ENCODE results near the gene PFDN4. TPM values are rescaled to one million over a fixed set of nuclear protein-coding genes. Genes with fewer than 3 reads are reported as not detected.

PFDN4 gene
- total RNA-seq, 4 donors from 2014 or later, result 4.6 to 73.5 (median 28.5) TPM

DNA sequence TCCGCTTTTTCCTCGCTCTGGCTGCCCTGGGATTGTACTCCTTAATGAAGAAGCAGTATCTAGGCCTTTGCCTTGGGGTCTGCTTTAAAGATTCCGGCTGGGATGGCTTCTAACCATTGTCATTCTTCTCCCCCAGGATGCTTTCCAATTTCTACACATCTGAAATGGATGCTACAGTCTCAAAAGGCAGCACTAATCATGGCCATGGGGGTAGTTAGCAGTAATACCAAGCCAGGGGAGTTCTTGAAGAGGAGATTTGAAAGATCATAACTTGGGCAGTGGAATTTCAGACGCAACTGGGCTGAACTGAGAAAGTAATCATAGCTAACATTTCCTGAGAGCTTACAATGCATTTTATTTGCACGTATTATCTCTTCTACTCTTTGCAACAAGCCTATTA is 3.4 kb upstream of the PFDN4 start:
- 88 to 89% methylated on average over 3 to 5 of the region's 5 CpGs for WGBS, 2 donors (ENCODE audit: low coverage in 1 of 2)
- no peaks in the 10 kb centered on the region for H3K27me3 ChIP-seq
- peak overlapping the region in 1 of 4 donors; percentile 17 for H3K27ac ChIP-seq
- TF ChIP-seq EP300 (IDR thresholded peaks at IDR 0.05; ENCODE audit: low read depth), result no peak
- DNase-seq, result no peak
- no peaks in the 10 kb centered on the region for H3K9me3 ChIP-seq
- intact Hi-C loops (cut with DNase I; ENCODE audit: low total_unique reads), result no loop called here
- no peak overlapping the region for H3K4me3 ChIP-seq
- no peaks in the 10 kb centered on the region for H3K36me3 ChIP-seq
- in situ Hi-C loops (cut with MboI; ENCODE audit: low pct_ligation_motif_present in 1 of 4, low pct_unique_long_range_greater_than_20kb in 1 of 4, low sequenced_read_pairs in 3 of 4), result loop anchor here in 3 of 4 donors (10.0 to 25.0 kb wide), 2 partner anchors 100 to 642 kb away; no protein-coding TSS in a partner anchor
- peaks cover 0 to 29% (median 15%) of the 10 kb centered on the region in 4 donors for H3K4me1 ChIP-seq

DNA sequence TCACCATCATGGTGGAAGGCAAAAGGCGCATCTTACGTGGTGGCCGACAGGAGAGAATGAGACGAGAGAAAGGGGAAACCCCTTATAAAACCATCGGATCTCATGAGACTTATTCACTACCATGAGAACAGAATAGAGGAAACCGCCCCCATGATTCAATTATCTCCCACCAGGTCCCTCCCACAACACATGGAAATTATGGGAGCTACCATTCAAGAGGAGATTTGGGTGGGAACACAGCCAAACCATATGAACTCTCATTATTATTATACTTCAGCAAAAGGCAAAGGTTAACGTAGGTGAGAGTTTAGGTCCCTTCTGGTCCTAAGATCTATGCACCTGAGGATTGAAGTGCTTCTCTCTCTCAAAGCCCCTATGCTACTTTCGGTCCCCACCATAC is 2.4 kb upstream of the PFDN4 start:
- Histone ChIP-seq H3K27me3 (no peaks in the 10 kb centered on the region), H3K9me3 (no peaks in the 10 kb centered on the region), H3K4me1 (peaks cover 0 to 36% (median 16%) of the 10 kb centered on the region in 4 donors), H3K36me3 (no peaks in the 10 kb centered on the region), H3K4me3 (no peak overlapping the region), H3K27ac (no peak overlapping the region)
- TF ChIP-seq POLR2AphosphoS5 (IDR thresholded peaks at IDR 0.05) (no peak), POLR2A (IDR thresholded peaks at IDR 0.05) (no peak), EP300 (IDR thresholded peaks at IDR 0.05; ENCODE audit: low read depth) (no peak)
- TF ChIP-seq, protein P1, sequence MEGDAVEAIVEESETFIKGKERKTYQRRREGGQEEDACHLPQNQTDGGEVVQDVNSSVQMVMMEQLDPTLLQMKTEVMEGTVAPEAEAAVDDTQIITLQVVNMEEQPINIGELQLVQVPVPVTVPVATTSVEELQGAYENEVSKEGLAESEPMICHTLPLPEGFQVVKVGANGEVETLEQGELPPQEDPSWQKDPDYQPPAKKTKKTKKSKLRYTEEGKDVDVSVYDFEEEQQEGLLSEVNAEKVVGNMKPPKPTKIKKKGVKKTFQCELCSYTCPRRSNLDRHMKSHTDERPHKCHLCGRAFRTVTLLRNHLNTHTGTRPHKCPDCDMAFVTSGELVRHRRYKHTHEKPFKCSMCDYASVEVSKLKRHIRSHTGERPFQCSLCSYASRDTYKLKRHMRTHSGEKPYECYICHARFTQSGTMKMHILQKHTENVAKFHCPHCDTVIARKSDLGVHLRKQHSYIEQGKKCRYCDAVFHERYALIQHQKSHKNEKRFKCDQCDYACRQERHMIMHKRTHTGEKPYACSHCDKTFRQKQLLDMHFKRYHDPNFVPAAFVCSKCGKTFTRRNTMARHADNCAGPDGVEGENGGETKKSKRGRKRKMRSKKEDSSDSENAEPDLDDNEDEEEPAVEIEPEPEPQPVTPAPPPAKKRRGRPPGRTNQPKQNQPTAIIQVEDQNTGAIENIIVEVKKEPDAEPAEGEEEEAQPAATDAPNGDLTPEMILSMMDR (IDR thresholded peaks at IDR 0.05), result no peak
- no peak for DNase-seq
- intact Hi-C loops (cut with DNase I; ENCODE audit: low total_unique reads), result no loop called here
- in situ Hi-C loops (cut with MboI; ENCODE audit: low pct_ligation_motif_present in 1 of 4, low pct_unique_long_range_greater_than_20kb in 1 of 4, low sequenced_read_pairs in 3 of 4), result loop anchor here in 3 of 4 donors (10.0 to 25.0 kb wide), 2 partner anchors 101 to 643 kb away; no protein-coding TSS in a partner anchor
- WGBS, 2 donors (ENCODE audit: low coverage in 1 of 2), result 68 to 79% methylated on average over 8 of the region's 8 CpGs

GRCh38 chr20:54207053-54207742 is 689 bp upstream of the PFDN4 start:
- TF ChIP-seq, protein P1 (IDR thresholded peaks at IDR 0.05), result no peak
- no peak for TF ChIP-seq POLR2A (IDR thresholded peaks at IDR 0.05)
- TF ChIP-seq POLR2AphosphoS5 (IDR thresholded peaks at IDR 0.05), result no peak
- TF ChIP-seq EP300 (IDR thresholded peaks at IDR 0.05; ENCODE audit: low read depth), result no peak

DNA sequence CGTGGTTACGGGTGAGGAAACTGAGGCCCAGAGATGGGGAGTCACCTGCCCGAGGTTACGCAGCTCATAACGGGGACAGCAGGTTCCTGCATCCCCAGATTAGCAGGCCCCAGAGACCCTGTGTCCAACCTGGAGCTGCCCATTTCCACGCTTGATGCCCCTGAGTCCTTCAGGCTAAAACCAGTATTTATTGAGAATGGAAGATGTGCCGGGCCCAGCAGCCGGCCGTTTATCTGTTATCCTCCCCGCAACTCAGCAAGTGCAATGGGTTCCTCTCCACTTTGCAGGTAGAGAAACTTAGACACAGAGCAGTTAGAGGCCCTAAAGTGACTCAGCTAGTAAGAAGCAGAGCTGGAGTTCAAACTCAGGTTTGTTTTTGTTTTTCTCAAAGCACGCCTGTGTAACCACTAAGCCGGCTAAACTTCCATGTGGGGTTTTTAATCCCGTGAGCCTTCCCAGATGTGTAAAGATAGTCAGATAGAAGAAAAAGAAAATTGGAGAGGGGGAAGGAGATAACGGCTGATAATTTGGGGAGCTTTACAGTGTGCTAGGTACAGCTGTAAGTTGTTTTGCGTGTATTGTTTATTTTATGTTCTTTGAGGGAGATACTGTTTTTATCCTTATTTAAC is 775 bp downstream of the PFDN4 start:
- 4 to 6% methylated on average over 2 to 12 of the region's 15 CpGs for WGBS, 2 donors (ENCODE audit: low coverage in 1 of 2)
- intact Hi-C loops (cut with DNase I; ENCODE audit: low total_unique reads), result no loop called here
- in situ Hi-C loops (cut with MboI; ENCODE audit: low pct_ligation_motif_present in 1 of 4, low pct_unique_long_range_greater_than_20kb in 1 of 4, low sequenced_read_pairs in 3 of 4), result loop anchor here in 3 of 4 donors (10.0 to 25.0 kb wide), 2 partner anchors 104 to 646 kb away; no protein-coding TSS in a partner anchor

More at GRCh38 chr20:54207053-54207742, 689 bp upstream of the PFDN4 start:
- in situ Hi-C loops (cut with MboI; ENCODE audit: low pct_ligation_motif_present in 1 of 4, low pct_unique_long_range_greater_than_20kb in 1 of 4, low sequenced_read_pairs in 3 of 4) (loop anchor here in 3 of 4 donors (10.0 to 25.0 kb wide), 2 partner anchors 102 to 645 kb away; no protein-coding TSS in a partner anchor), intact Hi-C loops (cut with DNase I; ENCODE audit: low total_unique reads) (no loop called here)
- Histone ChIP-seq H3K36me3 (no peaks in the 10 kb centered on the region), H3K9me3 (no peaks in the 10 kb centered on the region), H3K4me3 (peak overlapping the region in 3 of 4 donors; percentile 84 to 97 (median 92)), H3K27me3 (no peaks in the 10 kb centered on the region), H3K4me1 (peaks cover 0 to 32% (median 16%) of the 10 kb centered on the region in 4 donors), H3K27ac (peak overlapping the region; percentile 91 to 94 (median 92))
- WGBS, 2 donors (ENCODE audit: low coverage in 1 of 2), result 44 to 46% methylated on average over 5 to 7 of the region's 7 CpGs
- DNase-seq, result no peak

More for the DNA sequence above, 775 bp downstream of the PFDN4 start:
- TF ChIP-seq POLR2AphosphoS5 (IDR thresholded peaks at IDR 0.05) (no peak), POLR2A (IDR thresholded peaks at IDR 0.05) (no peak)
- TF ChIP-seq, protein P1 (IDR thresholded peaks at IDR 0.05), result no peak
- Histone ChIP-seq H3K36me3 (no peaks in the 10 kb centered on the region), H3K9me3 (no peaks in the 10 kb centered on the region), H3K27me3 (no peaks in the 10 kb centered on the region), H3K27ac (peak overlapping the region; percentile 91 to 94 (median 92)), H3K4me3 (peak overlapping the region; percentile 84 to 97 (median 92)), H3K4me1 (peaks cover 0 to 30% (median 15%) of the 10 kb centered on the region in 4 donors)
- DNase-seq, result no peak

All from transverse colon (tissue), 4 donors.